ENCODE measurements around the gene LEFTY1. TPM values are rescaled to one million over a fixed set of nuclear protein-coding genes. Genes with fewer than 3 reads are reported as not detected.

Gene LEFTY1
- total and polyA plus RNA-seq, 2 of the 13 experiments (the other 11 are each of a cell fraction or from before 2014, with no cell fraction given): 0.29 to 0.79 TPM

GRCh38 chr1:225896937-225897549, 8.1 kb upstream of the LEFTY1 start (continued):
- TF ChIP-seq ZNF142 (CRISPR knock-in tag; IDR thresholded peaks at IDR 0.05) (peak; percentile 63; the same call in 1 of the 2 replicates), ZNF552 (CRISPR knock-in tag; IDR thresholded peaks at IDR 0.05; ENCODE audit: borderline replicate concordance) (no peak), ZNF775 (CRISPR knock-in tag; IDR thresholded peaks at IDR 0.05; ENCODE audit: borderline replicate concordance) (no peak), ARID3A (IDR thresholded peaks at IDR 0.05; ENCODE audit: low read depth, low read length) (no peak), ZNF576 (CRISPR knock-in tag; IDR thresholded peaks at IDR 0.05) (no peak), NR1H2 (CRISPR knock-in tag; IDR thresholded peaks at IDR 0.05; ENCODE audit: borderline replicate concordance, low read depth) (no peak), ZNF687 (CRISPR knock-in tag; IDR thresholded peaks at IDR 0.05) (peak; percentile 58), RBFOX2 (IDR thresholded peaks at IDR 0.05; ENCODE audit: low read depth, low read length) (no peak), IRX3 (CRISPR knock-in tag; IDR thresholded peaks at IDR 0.05; ENCODE audit: borderline replicate concordance, low read depth) (no peak), ZNF782 (CRISPR knock-in tag; IDR thresholded peaks at IDR 0.05; ENCODE audit: borderline replicate concordance) (no peak), BHLHE40 (IDR thresholded peaks at IDR 0.05; ENCODE audit: low read length) (no peak), ZNF24 (IDR thresholded peaks at IDR 0.05) (no peak), ZNF460 (CRISPR knock-in tag; IDR thresholded peaks at IDR 0.05; ENCODE audit: borderline replicate concordance) (no peak), ZNF749 (CRISPR knock-in tag; IDR thresholded peaks at IDR 0.05; ENCODE audit: borderline replicate concordance) (no peak), ZNF672 (CRISPR knock-in tag; IDR thresholded peaks at IDR 0.05) (no peak), SOX5 (CRISPR knock-in tag; IDR thresholded peaks at IDR 0.05; ENCODE audit: borderline replicate concordance) (peak; percentile 14; the same call in 1 of the 2 replicates), PHF20 (CRISPR knock-in tag; IDR thresholded peaks at IDR 0.05) (peak; percentile 20; the same call in 1 of the 2 replicates), SMAD3 (CRISPR knock-in tag; IDR thresholded peaks at IDR 0.05) (no peak)
